Breast epithelium (tissue), 3 donors: ENCODE data around the gene CDK6.

ENCODE experiments used
- POLR2A ChIP-seq: fragments of 450-650 bp; IDR thresholded peaks from one replicate; pipeline ENCODE4 v1.6.1; 2016; ENCODE audit warnings: antibody characterized with exemption, mild to moderate bottlenecking, moderate library complexity
- POLR2AphosphoS5 ChIP-seq, 3 donors: sonication (generic); formaldehyde crosslinking; IDR thresholded peaks; one replicate each; pipeline ENCODE4 v1.6.1; 2017; ENCODE audit warnings: antibody characterized with exemption in 3 of 3
- TF ChIP-seq, protein P1 (sequence below), 3 donors: fragments of 450-650 bp; IDR thresholded peaks; one replicate each; pipeline ENCODE4 v1.5.1; 2016 to 2017; ENCODE audit warnings: antibody characterized with exemption in 3 of 3, mild to moderate bottlenecking in 3 of 3, moderate library complexity in 3 of 3

- TF ChIP-seq, protein P1, sequence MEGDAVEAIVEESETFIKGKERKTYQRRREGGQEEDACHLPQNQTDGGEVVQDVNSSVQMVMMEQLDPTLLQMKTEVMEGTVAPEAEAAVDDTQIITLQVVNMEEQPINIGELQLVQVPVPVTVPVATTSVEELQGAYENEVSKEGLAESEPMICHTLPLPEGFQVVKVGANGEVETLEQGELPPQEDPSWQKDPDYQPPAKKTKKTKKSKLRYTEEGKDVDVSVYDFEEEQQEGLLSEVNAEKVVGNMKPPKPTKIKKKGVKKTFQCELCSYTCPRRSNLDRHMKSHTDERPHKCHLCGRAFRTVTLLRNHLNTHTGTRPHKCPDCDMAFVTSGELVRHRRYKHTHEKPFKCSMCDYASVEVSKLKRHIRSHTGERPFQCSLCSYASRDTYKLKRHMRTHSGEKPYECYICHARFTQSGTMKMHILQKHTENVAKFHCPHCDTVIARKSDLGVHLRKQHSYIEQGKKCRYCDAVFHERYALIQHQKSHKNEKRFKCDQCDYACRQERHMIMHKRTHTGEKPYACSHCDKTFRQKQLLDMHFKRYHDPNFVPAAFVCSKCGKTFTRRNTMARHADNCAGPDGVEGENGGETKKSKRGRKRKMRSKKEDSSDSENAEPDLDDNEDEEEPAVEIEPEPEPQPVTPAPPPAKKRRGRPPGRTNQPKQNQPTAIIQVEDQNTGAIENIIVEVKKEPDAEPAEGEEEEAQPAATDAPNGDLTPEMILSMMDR (IDR thresholded peaks at IDR 0.05): no peak
- no peak for TF ChIP-seq POLR2AphosphoS5 (IDR thresholded peaks at IDR 0.05)
- TF ChIP-seq POLR2A: no peak
These were observed 3.5 kb upstream of the CDK6 start for GRCh38 chr7:92839901-92840300.
